GM21526 (cell line): ENCODE results near the gene REEP6.

ENCODE experiments used
- ATAC-seq: cut with Tn5 transposase; IDR thresholded peaks from one replicate; pipeline ENCODE4 v1.9.1; 2021; ENCODE audit warnings: moderate library complexity; ENCODE audit not compliant: unreplicated experiment, low FRiP score

The REEP6 gene

GRCh38 chr19:1491114-1491848 is at the start of gene REEP6:
TSS of gene REEP6 (plus strand) at chr19:1491181. CDS start at chr19:1491270, 89 bp downstream.
- no peak for ATAC-seq

GRCh38 chr19:1441677-1442438 is 49.1 kb upstream of the REEP6 start:
- no peak for ATAC-seq

DNA sequence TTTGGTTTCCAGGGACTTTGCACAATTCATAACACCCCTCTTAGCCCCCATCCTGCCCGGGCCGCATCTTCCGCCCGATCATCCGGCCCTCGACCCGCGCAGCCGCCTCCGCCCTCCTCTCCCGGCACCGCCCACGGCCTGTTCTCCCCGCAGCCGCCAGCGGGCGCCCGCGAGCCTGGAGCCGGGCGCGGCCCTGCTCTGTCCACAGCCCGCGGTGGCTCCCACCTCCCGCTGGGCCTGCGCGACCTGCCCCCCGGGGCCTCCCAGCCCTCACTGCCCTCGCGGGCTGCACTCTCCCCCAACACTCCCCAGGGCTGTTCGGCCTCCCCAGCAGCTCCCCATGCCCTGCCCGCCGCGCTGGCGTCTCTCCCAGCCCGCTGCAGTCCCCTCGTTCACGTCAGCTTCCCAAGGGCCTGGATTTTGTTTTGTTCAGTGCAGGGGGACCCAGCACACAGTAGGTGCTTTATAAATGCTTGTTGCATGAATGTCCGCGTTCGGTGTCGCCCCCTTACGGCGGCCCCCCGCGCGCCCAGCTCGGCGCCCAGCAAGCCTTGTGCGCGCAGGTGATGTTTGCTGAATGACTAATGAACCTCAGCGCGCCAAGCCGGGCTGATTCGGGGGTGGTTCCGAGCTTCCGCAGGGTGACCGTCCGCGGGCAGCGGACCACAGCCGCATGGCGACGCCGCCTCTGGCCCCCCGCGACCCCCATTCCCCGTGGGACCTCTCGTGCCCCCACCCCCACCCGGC is 45.6 kb upstream of the REEP6 start:
- peak; percentile 47 for ATAC-seq

- ATAC-seq: no peak
Observed at GRCh38 chr19:1445932-1446712, 44.9 kb upstream of the REEP6 start.

DNA sequence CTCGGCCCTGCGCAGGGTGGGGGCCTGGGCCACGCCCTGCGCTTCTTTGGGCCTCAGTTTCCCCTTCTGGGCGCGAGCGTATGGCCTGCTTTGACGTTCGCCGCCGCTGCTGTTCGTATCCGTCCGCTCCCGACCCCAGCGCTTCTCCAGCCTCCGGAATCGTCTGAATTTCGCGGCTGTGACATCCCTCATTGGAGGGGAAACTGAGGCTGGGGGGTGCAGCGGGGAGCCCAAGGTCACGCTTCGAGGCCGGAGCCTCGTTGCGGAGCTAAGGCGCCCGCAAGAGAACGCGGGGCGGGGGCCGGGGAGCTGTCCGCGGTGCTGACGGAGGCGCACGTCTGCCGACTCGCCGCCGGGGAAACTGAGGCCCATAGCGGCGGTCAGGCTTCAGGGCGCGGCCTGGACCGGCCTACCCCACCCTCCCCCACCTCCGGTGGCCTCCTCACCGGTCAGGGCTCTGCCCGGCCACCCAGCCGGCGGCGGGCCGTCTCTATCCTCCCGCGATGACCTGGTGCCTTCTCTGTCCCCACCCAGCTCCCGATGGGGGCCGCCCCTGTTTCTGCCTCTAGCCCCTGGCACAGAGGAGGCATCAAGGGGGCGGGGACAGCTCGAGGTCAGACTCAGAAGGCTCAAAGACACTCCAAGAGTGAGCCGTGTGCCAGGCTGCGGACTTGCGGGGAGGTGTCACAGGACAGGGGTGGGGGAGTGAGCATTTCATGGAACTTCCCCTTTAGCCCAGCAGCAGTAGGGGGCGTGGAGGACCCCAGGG is 44.1 kb upstream of the REEP6 start:
- no peak for ATAC-seq

DNA sequence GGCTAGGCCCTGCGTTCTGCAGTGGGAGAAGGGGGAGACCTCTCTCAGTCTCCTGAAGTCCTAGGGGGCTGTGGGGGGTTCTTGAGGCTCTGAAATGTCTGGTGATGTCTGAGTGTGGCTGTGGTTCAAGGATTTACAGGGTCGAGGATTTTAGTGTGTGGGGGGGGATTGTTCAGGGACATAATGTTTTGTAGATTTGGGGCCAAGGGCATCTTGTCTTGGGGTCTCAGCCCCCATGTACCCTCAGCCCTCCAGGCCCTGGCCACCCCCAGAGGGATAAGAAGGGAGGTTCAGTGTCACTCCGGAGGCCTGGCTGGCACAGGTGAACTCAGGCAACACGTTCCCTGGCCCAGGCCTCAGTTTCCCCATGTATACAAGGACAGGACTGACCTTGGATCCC is 43.5 kb upstream of the REEP6 start:
- no peak for ATAC-seq

DNA sequence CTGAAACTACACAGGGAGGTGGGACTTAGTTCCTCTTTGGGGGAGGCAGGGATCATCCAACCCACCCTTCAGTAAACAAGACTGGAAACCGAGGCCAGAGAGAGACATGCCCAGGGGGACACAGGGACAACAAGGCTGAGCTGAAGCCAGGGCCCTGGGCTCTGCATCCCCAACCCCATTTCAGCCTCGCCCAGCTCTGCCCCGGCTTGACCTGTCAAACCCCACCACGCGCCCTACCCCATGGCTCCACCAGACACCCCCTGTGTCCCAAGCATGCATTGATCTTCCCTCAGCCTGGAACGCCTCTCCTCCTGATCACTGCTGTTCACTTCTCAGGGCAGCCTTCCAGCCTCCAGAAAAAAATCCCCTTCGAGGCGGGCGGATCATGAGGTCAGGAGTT is 43.0 kb upstream of the REEP6 start:
- ATAC-seq: no peak

DNA sequence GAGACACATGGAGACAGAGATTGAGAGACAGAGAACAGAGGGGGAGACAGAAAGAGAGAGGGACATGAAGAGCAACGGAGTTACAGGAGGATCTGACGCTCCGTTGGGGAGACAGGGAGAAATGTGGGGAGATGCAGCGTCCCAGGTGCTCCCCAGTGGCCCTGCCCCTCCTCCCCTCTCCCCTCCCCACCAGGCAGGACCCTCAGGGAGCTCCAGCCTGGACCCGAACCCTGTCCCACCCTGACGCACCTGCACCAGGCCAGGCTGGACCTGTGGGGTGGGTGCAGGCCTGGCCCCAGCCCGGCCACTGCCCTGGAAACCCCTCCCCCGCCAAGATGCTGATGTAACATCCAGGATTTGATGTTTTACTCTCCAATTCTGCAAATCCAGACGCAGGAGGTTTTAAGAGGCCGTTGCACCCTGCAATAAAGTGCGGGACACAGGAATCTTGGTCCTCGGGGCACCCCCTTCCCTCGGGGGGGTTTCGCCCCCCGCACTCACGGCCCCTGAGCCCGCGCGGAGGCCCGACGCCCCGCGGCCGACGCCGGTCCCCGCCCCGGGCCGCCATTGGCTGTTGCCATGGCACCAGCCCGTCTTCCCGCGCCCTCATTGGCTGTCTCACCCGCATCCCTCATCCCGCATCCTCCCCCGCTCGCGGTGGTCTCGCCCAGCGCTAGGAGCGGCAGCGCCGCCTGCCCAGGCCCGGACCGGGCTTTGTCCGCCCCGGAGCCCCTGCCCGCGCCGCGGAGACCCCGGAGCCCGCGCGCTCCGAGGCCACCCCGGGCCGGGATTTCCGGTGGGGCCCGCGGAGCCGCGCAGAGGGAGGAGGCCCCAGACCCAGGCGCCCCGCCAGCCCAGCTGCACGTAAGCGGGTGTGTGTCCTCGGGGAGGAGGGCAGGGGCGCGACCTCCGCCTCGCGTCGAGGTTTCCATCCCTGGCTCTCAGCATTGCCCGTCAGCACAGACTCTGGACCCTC is 41.2 kb upstream of the REEP6 start, which contains the start of gene APC2:
TSS of gene APC2 (plus strand) at position 655 of the 976 bp plus-strand sequence. CDS start 2,881 bp downstream, outside the sequence.
- no peak for ATAC-seq

DNA sequence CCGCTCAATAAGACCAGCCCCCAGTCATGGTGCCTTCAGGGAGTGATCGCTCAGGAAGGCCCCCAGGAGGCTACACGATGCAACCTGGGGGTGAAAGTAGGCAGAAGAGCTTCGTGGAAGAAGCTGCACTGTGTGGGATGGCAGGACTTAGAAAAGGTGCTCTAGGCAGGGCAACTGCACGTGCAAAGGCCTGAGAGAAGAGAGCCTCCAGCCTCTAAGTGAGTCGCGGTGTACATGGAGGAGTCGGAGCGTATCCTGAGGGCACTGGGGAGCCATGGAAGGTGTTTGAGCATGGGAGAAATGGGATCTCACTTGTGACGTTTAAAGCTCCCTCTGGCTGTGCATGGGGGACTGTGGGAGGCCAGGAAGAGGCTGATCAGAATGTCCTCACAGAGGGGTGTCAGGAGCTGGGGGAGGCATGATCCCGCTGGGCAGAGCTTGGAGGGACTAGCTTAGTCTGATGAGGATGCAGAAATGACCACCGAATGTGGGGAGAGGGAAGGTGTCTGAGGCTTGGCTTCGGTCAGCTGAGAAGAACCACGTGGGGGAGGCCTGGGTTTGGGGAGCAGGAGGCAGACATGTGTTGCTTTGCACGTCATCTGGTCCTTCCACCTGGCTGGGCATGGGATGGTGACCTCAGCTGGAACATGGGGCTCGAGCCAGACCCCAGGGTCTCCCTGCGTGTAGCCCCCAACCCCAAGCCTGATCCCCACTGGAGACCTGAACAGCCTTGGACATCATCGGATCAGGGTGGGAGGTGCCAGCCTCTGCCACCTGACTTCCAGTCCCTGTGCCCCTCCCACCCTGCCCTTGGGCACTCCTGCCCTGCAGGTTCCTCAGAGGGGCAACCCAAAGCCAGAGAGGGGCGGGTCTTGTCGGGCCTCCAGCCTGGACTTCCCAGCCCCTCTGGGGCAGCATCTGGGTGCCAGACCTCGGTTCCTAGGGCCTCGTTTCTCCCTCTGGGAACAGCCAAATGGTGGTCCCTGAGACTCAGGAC is 39.9 kb upstream of the REEP6 start:
- no peak for ATAC-seq

DNA sequence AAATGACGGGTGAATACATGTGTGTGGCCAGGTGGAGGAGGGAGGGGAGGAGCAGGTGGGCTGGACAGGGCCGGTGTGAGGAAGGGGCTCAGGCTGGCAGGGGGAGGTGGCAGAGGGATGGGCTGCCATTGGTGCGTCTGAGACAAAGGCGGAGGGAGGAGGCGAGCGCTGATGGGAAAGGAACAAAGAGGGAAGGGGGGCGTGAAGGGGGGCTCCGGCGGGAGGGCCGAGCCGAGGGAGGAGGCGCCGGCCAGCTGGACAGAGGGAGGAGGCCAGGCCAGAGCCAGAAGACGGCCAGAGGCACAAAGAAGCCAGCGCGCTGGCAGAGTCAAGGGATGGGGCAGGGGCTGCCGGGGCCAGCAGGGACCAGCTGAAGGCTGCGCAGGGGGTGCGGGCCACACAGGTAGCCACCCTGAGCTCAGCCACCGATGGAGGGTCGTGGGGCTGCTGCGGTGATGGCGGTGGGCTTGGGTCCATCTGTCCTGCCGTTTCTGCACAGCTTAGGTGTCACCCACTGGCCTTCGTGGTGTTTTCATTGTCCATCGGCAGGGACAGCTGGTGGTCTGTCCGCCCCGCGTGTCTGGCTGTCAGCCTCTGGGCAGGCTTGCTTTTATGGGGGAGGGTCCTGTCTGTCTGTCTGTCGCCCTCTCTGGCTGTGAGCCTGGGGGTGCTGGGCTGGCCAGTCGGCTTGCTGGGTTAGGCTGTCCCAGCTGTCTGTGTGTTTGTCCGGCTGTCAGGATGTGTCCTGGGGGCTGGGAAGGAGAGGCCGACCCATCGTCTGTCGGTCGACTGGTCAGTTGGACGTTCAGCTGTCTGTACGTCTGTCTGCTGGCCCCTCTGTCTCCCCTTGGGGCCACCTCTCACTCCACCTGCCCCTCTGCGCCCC is 38.8 kb upstream of the REEP6 start:
- no peak for ATAC-seq

GRCh38 chr19:1452802-1453524 is 38.0 kb upstream of the REEP6 start:
- no peak for ATAC-seq

DNA sequence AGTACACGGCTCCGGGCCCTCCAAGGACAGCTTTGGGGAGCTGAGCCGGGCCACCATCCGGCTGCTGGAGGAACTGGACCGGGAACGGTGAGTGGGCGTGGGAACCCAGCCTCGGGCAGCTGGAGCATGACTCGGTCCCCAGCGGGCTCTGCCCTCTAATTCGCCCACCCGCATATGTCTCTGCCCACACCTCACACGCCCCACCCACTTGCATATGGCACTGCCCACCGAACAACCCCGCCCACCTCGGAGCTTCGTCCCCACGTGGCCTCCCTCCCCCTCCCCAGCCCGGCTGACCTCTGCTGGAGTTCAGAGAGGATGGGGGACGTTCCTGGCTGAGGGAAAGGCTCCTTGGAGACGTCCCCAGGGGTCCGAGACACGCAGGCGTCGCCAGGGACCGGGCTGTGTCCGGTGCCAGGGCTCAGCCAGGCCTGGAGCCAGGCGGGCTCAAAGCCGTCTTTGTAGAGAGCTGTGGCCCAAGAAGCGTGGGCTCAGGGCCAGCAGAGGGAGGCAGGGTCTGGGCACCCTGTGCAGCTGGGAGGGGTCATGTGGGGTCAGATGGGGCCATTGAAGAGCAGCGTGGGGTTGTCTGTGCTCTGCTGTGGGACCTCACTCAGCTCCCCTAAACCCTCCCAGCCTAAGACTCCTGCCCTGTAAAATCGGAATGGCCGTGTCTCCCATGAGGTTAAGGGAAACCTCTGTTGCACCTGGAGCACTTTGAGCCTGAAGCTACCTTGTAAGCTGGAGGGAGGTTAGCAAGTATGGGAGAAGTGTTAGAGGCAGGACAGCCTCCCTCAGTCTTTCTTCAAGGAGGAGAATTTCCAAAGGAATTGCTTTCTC is 37.2 kb upstream of the REEP6 start:
- no peak for ATAC-seq

GRCh38 chr19:1455002-1455335 is 36.0 kb upstream of the REEP6 start:
- ATAC-seq: no peak

DNA sequence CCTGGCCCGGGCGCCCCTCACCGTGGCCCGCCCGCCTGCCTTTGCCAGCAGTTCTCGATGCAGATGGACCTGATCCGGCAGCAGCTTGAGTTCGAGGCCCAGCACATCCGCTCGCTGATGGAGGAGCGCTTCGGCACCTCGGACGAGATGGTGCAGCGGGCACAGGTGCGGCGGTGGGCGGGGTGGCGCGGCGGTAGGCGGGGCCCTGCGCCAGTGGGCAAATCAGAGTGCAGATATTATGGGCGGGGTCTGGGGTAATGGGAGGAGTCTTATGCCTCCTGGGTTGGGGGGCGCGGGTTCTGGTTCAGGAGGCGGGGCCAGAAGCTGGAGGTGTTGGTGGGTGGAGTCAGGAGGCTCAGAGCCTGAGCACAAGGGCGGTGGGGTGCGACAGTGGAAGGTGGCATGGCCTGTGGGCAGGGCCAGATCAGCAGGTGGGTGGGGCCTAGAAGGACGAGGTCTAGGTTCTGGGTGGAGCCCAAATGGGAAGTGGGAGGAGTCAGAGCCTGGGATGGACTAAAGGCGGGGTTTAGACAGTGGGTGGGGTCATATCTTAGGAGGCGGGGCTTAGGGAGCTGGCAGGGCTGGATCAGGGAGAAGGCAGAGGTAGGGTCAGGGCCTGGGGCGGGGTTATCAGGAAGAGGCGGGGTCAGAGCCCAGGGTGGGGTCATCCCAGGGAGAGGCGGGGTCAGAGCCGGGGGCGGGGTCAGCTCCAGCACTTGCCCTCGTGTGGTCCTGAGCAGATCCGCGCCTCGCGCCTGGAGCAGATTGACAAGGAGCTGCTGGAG is 35.5 kb upstream of the REEP6 start:
- ATAC-seq: no peak
